HG03108 (cell line): ENCODE measurements around the gene PAAF1.
A peak's percentile ranks its signal among the peaks of the same experiment; 100 is the strongest.

Source experiments
- ATAC-seq: cut with Tn5 transposase; IDR thresholded peaks from one replicate; pipeline ENCODE4 v1.9.1; 2021; ENCODE audit warnings: moderate library complexity; ENCODE audit not compliant: unreplicated experiment

Gene PAAF1

DNA sequence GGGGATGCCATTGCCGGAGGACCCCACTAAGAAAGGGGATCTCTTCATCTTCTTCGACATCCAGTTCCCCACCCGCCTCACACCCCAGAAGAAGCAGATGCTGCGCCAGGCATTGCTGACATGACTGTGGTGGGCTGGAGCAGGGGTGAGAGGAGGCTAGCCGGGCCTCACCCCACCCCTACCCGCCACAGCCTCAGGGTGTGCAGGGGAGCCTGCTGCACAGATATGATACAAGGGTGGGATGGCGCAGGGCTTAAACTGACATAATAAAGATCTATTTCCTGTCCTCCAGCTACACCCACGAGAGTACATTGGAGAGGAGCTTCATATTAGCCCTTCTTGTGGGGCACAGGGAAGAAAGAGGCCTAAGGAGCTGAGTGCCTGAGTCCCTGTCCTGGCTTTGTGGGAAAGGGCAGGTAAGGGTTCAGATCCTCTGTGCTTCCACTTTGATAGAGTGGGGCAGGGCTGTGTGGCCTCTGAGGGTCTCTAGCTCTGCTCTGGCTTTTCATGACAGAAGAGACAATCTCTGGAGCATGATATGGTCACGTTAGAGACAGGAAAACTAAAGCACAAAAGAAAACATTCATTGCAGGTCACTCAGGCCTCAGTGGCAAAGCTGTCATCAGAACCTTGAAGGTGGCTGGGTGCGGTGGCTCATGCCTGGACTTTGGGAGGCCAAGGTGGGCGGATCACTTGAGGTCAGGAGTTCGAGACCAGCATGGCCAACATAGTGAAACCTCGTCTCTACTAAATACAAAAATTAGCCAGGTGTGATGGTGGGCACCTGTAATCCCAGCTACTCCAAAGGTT, 93.4 kb downstream of the PAAF1 start:
- ATAC-seq: no peak

DNA sequence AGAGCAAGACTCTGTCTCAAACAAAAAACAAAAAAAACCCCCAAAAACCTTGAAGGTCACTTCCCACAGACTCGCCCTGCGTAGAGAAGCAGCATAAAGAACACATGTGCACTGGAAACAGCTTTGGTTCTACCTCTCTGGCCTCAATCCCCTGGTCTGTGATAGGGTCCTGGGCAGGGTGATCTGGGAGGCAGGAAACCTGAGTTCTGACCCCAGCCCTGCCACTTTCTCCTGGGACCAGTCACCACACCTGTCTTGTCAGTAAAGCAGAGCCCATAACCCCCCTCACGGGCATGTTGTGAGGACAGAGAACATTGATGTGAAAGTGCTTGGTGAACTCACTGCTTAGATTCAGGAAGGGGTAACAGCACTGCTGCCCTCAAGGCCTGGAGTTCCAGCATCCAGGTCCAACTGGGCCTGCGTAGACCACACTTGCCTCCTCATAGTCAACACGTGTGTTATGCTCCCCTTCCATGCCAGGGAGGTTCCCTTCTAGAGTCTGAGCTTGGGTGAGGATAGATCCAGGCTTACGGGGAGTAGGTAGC, 94.4 kb downstream of the PAAF1 start:
- no peak for ATAC-seq

- ATAC-seq: no peak
These were observed 95.4 kb downstream of the PAAF1 start for GRCh38 chr11:73972187-73972586.

DNA sequence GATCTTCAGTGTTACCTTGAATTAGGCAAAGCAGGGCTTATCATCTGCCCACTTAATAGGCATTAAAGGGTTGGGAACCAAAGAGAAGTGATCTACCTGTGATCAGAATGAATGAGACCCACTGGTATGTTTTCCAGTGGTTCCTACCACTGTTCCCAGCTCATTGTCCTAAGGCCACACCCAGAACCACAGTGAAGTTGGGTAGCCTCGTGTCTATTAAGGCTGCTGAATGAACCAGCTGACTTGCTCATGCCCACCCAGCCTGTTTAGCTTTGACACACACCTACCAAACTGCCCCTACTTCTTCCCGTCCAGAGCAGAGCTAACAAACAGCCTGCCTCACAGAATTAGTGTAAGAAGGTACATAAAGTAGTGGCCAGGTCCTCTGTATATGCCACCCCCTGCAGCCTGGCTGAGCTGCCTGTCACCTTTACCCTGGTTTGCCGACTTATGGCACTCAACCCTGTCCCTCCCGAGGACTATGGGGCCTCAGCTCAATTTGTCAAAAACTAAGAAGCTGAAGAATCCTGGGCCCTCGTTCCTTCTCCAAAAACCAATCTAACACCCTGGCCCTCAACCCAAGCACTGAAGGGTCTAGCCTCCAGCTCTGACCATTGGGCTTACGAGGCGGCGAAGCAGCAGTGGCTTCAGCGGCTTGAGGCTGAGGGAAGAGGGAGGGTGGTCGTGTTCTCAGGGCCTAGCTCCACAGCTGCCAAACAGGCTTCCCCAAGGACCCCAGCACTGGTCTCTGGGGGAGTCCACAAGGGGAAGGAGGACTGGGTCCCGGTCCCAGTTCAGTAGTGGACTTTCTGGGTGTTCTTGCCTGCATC, 96.0 kb downstream of the PAAF1 start:
- no peak for ATAC-seq

DNA sequence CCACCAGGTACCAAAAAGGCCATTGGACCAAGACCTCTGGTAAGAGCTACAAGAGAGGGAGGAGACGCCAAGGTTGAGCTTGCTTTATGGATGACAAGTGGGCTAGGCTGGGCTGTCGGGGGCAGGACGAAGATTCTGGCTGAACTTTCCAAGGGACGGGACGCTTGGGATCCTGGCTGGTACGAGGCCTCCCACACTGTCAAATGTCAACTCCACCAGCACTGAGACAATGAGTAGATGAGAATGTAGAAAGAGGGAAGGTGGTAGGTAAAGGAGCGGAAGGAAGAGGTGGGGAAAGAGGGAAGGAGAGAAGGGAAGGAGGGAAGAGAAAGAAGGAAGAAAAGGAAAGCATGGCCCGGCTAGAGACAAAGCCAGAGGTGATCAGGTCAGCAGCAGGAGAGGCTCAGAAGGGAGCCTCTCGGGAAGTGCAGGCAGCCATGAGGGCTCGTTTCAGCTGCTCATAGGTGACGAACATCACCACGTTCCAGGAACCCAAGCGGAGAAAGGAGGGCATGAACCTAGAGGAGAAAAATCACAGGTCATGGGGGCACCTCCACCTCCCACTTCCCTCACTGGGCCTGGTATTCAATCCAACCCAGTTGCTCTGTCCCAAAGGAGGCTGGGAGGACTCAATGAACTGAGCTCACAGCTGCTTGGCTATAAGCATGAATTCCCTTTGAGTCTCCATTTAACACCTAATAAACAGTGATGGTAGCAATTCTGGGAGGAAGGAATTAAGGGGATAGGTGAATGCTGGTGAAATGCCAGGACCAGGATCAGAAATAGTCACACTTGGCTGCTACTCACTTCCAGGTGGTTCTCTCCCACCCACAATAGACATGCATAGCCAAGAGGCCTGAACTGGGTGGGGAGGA, 98.0 kb downstream of the PAAF1 start:
- no peak for ATAC-seq

- ATAC-seq: no peak
These were observed 98.6 kb downstream of the PAAF1 start for GRCh38 chr11:73975479-73975757.

GRCh38 chr11:73976451-73977151, 99.8 kb downstream of the PAAF1 start:
- no peak for ATAC-seq

DNA sequence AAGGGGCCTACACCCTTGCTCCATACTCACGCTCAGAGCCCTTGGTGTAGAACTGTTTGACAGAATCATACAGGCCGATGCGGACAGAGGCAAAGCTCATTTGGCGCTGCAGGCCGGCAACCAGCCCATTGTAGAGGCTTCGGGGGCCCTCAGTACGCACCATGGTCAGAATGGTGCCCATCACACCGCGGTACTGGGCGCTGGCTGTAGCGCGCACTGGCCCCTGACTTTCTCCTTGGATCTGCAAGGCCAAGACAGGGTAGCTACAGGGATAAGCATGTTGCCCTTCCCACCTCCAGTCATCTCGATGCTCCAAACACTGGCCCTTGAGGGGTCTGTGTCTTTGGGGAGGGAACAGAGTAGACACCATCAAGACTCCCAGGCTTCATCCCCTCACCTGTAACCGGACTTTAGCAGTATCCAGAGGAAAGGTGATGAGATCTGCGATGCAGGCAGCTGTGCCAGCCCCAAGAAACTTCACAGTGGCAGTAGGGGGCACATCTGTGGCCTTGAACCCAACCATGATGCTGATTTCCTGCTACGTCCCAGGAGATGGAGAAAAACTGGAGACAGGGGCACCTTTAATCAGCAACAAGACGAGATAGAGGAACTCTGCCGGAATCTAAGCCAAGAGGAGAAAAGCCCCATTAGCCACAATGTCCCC, 101.2 kb downstream of the PAAF1 start:
- no peak for ATAC-seq

DNA sequence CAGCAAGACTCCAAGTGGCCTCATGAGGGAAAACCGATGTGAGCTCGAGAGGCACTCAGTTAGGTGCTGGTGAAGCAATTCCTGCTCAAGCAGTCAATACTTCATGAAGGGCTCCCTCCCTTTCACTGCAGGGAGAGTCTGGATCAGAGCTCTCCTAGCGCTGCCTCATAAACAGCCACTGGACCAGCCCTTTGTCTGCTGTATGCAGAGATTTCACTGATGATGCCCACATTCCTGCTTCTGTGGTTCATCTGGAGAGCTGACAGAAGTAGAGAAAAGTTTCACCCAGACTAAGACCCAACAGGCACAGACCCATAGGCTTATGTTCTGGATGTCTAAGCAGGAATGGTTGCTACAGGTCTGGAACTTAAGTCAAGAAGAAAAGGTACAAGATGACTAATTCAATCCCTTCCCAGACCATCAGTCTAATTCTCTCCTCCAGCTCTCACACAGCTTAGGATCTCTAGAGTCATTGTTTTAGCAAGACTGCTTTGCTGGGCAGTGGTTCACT, 101.8 kb downstream of the PAAF1 start:
- no peak for ATAC-seq

DNA sequence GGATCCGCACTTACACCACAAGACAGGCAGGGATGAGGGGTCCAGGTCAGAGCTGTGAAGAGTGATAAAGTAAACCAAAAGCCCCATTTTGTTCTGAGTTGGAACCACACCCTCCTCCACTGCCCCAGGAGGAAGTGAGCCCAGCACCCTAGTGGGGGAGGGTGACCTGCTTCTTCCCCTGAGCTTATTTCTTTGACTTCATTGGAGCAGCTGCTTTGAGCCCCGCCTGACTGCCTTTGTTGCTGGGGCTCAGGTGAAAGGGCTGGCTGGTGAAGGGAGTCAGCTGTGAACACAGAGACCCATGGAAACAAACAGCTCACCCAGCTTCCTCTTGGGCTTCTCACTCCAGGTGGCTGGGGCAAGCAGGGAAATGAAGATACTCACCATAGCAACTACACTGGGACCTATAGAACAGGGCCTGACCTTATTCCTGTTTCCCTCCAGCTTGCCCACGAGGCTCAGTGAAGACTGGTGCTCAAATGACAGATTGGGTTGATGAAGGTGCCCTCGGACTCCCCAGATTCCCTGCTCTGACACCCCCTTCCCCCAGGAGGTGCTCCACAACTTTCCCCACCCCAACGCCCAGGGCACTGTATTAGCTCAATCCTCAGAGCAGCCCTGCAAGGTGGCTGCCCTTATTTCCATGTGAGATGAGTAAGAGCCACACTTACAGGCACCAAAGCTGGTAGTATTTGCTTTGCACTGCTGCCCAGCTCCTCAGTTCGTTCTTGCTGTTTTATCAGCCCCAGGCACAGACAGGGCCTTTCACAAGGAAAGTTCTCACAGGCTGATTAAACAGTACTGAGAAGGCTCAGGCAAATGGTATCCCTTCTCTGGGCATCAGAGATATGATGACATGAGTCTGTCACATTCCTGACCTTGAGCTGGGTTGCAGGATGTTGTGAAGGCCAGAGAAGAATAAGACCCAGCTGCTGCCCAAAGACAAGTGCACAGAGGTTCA, 103.5 kb downstream of the PAAF1 start:
- peak; percentile 46 for ATAC-seq
